M059J (cell line): ENCODE data around the gene CPXM2. TPM values are rescaled to one million over a fixed set of nuclear protein-coding genes. Genes with fewer than 3 reads are reported as not detected.

Source experiments
- total RNA-seq: library from RNA; depleted of rRNA; stranded (reverse); fragments of >200 nt; shearing (Covaris generic); gene quantifications from 2 replicates; pipeline ENCODE4 v1.2.3, GENCODE V29; 2014; rRNA removed

Gene CPXM2
- total RNA-seq, 1 experiment from 2014 or later, result not detected

Other genes with a start within 250 kb of the CPXM2 start
- gene GPR26, start 225.5 kb downstream of the CPXM2 start, total RNA-seq, result not detected in 2 replicates
- 15.2 and 15.6 TPM in 2 replicates for gene CHST15, start 201.8 kb upstream of the CPXM2 start, total RNA-seq